ENCODE measurements around the gene ITGAX. TPM values are rescaled to one million over a fixed set of nuclear protein-coding genes. Genes with fewer than 3 reads are reported as not detected.
A peak's percentile ranks its signal among the peaks of the same experiment; 100 is the strongest.

ITGAX gene
- total and polyA plus RNA-seq, 2 experiments from 2014 or later: not detected

- peaks cover 13% of the 10 kb centered on the region; the same call in 2 of the 3 replicates for H3K9me3 Mint-ChIP-seq
- no peaks in the 10 kb centered on the region for H3K9me2 ChIP-seq (ENCODE audit: insufficient read depth)
- no peaks in the 10 kb centered on the region for H3F3A ChIP-seq (replicated peaks; ENCODE audit: low read depth)
- H3K36me3 Mint-ChIP-seq (ENCODE audit: low read depth): peaks cover 4% of the 10 kb centered on the region; the same call in 1 of the 3 replicates
- no peak within 1 kb of the TSS for H3K4me3 Mint-ChIP-seq
- no peaks in the 10 kb centered on the region for H3K79me2 ChIP-seq (replicated peaks; ENCODE audit: insufficient read depth)
- H3K27ac ChIP-seq (ENCODE audit: low read depth): no peak within 1 kb of the TSS
- H3K4me2 ChIP-seq: peak within 1 kb of the TSS; percentile 66
- H3K4me1 ChIP-seq (ENCODE audit: insufficient read depth): no peaks in the 10 kb centered on the region
- peaks cover 46% of the 10 kb centered on the region for H3K27me3 ChIP-seq (ENCODE audit: insufficient read depth)
- H3K4me3 ChIP-seq: peak within 1 kb of the TSS; percentile 46
- H2AFZ ChIP-seq: peak within 1 kb of the TSS; percentile 83; the same call in 1 of the 2 replicates
- H3K36me3 ChIP-seq (ENCODE audit: insufficient read depth): no peaks in the 10 kb centered on the region
- DNase-seq (ENCODE audit: low spot score) (peak; percentile 47), ATAC-seq (peak; percentile 62)
- TF ChIP-seq STAT1 (IDR thresholded peaks at IDR 0.05; ENCODE audit: unreplicated experiment): no peak
- TF ChIP-seq ZNF331 (CRISPR knock-in tag; IDR thresholded peaks at IDR 0.05; ENCODE audit: low read depth): no peak
- TF ChIP-seq, protein P1, sequence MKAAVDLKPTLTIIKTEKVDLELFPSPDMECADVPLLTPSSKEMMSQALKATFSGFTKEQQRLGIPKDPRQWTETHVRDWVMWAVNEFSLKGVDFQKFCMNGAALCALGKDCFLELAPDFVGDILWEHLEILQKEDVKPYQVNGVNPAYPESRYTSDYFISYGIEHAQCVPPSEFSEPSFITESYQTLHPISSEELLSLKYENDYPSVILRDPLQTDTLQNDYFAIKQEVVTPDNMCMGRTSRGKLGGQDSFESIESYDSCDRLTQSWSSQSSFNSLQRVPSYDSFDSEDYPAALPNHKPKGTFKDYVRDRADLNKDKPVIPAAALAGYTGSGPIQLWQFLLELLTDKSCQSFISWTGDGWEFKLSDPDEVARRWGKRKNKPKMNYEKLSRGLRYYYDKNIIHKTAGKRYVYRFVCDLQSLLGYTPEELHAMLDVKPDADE (IDR thresholded peaks at IDR 0.05): no peak
- TF ChIP-seq POLR2AphosphoS5 (IDR thresholded peaks at IDR 0.05; ENCODE audit: low read depth): no peak
- no peak for TF ChIP-seq CREB1 (CRISPR knock-in tag; IDR thresholded peaks at IDR 0.05; ENCODE audit: low read depth)
- no peak for TF ChIP-seq EZH2phosphoT487 (IDR thresholded peaks at IDR 0.05; ENCODE audit: unreplicated experiment)
- TF ChIP-seq, protein P2, sequence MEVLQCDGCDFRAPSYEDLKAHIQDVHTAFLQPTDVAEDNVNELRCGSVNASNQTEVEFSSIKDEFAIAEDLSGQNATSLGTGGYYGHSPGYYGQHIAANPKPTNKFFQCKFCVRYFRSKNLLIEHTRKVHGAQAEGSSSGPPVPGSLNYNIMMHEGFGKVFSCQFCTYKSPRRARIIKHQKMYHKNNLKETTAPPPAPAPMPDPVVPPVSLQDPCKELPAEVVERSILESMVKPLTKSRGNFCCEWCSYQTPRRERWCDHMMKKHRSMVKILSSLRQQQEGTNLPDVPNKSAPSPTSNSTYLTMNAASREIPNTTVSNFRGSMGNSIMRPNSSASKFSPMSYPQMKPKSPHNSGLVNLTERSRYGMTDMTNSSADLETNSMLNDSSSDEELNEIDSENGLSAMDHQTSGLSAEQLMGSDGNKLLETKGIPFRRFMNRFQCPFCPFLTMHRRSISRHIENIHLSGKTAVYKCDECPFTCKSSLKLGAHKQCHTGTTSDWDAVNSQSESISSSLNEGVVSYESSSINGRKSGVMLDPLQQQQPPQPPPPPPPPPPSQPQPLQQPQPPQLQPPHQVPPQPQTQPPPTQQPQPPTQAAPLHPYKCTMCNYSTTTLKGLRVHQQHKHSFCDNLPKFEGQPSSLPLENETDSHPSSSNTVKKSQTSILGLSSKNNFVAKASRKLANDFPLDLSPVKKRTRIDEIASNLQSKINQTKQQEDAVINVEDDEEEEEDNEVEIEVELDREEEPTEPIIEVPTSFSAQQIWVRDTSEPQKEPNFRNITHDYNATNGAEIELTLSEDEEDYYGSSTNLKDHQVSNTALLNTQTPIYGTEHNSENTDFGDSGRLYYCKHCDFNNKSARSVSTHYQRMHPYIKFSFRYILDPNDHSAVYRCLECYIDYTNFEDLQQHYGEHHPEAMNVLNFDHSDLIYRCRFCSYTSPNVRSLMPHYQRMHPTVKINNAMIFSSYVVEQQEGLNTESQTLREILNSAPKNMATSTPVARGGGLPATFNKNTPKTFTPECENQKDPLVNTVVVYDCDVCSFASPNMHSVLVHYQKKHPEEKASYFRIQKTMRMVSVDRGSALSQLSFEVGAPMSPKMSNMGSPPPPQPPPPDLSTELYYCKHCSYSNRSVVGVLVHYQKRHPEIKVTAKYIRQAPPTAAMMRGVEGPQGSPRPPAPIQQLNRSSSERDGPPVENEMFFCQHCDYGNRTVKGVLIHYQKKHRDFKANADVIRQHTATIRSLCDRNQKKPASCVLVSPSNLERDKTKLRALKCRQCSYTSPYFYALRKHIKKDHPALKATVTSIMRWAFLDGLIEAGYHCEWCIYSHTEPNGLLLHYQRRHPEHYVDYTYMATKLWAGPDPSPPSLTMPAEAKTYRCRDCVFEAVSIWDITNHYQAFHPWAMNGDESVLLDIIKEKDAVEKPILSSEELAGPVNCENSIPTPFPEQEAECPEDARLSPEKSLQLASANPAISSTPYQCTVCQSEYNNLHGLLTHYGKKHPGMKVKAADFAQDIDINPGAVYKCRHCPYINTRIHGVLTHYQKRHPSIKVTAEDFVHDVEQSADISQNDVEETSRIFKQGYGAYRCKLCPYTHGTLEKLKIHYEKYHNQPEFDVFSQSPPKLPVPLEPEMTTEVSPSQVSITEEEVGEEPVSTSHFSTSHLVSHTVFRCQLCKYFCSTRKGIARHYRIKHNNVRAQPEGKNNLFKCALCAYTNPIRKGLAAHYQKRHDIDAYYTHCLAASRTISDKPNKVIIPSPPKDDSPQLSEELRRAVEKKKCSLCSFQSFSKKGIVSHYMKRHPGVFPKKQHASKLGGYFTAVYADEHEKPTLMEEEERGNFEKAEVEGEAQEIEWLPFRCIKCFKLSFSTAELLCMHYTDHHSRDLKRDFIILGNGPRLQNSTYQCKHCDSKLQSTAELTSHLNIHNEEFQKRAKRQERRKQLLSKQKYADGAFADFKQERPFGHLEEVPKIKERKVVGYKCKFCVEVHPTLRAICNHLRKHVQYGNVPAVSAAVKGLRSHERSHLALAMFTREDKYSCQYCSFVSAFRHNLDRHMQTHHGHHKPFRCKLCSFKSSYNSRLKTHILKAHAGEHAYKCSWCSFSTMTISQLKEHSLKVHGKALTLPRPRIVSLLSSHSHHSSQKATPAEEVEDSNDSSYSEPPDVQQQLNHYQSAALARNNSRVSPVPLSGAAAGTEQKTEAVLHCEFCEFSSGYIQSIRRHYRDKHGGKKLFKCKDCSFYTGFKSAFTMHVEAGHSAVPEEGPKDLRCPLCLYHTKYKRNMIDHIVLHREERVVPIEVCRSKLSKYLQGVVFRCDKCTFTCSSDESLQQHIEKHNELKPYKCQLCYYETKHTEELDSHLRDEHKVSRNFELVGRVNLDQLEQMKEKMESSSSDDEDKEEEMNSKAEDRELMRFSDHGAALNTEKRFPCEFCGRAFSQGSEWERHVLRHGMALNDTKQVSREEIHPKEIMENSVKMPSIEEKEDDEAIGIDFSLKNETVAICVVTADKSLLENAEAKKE (CRISPR knock-in tag; IDR thresholded peaks at IDR 0.05): no peak
- no peak for TF ChIP-seq JUNB (IDR thresholded peaks at IDR 0.05; ENCODE audit: unreplicated experiment)
- H3K4me1 Mint-ChIP-seq: peaks cover 4% of the 10 kb centered on the region; the same call in 2 of the 3 replicates
- H3K27me3 Mint-ChIP-seq (ENCODE audit: insufficient read depth, low read depth, poor library complexity): peaks cover 23% of the 10 kb centered on the region
- no peak within 1 kb of the TSS for H3K27ac Mint-ChIP-seq
- 0 out of 2 replicates have a peak, but pooled peaks cover 2% of the 10 kb centered on the region for H4K20me1 ChIP-seq (replicated peaks; ENCODE audit: insufficient read depth)
Observed at GRCh38 chr16:31428279-31428597, 73.3 kb downstream of the ITGAX start, which contains the start of gene COX6A2. Gene COX6A2 (minus strand): TSS chr16:31428360. CDS start chr16:31428325, 35 bp downstream.

All from GM23338 (cell line).